GM12891 (cell line): ENCODE results near the gene CBARP.

Source experiments
- POLR2A ChIP-seq: IDR thresholded peaks from 2 replicates; pipeline ENCODE4 v1.6.1; 2011; ENCODE audit warnings: low read depth, low read length, control low read depth
- POLR2AphosphoS5 ChIP-seq: IDR thresholded peaks from 2 replicates; pipeline ENCODE4 v1.6.1; 2011; ENCODE audit warnings: low read depth, low read length, control low read depth
- SPI1 ChIP-seq: IDR thresholded peaks from 2 replicates; pipeline ENCODE4 v1.6.1; 2011; ENCODE audit warnings: low read depth, low read length, control low read depth
- TAF1 ChIP-seq: IDR thresholded peaks from 2 replicates; pipeline ENCODE4 v1.6.1; 2011; ENCODE audit warnings: low read depth, low read length, control low read depth

DNA sequence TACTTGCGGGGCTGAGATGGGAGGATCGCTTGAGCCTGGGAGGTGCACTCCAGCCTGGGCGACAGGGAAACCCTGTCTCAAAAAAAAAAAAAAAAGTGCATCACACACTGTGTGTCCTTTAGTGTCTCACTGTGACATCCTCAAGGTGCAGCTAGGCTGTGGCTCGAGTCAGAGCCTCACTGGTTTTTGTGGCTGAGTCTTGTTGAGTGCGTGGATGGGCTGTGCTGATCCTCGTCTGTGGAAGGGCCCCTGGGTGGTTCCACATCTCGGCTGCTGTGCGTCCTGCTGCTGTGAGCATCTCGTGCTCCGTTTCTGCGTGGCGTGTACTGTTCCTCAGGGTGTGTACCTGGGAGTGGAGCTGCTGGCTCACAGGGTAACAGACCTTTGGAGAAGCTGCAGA is 21.0 kb downstream of the CBARP start:
- TF ChIP-seq SPI1 (no peak), POLR2AphosphoS5 (no peak), TAF1 (no peak), POLR2A (no peak)
